GM12801 (cell line): Measurements from ENCODE around the gene MS4A10.

Source experiments
- CTCF ChIP-seq: IDR thresholded peaks from one replicate; pipeline ENCODE4 v1.5.1; 2011; ENCODE audit warnings: control low read depth; ENCODE audit not compliant: insufficient read length; ENCODE audit errors: extremely low read depth

Gene MS4A10

GRCh38 chr11:60785136-60785535 is at the start of gene MS4A10:
Gene MS4A10, plus strand, starts transcription at chr11:60785333. Its CDS starts 5,003 bp downstream, at chr11:60790336.
- no peak for TF ChIP-seq CTCF

DNA sequence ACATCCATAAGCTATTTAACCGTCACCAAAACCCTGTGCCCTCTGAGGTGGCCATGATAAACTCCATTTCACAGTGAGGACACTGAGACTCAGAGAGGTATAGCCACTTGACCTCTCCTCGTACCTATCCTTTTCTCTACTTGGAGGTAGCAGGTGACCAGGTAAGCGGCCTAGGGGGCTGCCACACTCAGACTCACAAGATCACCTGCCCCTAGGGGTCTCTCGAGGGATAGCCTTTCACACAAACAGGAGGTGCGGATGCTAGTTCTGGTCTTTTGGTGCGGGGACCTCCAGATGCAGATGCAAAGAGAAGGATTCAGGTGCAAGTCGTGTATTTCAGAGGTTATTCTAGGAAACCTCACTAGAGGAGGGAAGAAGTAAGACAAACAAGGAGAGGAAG is 46.0 kb upstream of the MS4A10 start:
- no peak for TF ChIP-seq CTCF

- no peak for TF ChIP-seq CTCF
Measured at GRCh38 chr11:60740573-60740972, 44.6 kb upstream of the MS4A10 start.

- no peak for TF ChIP-seq CTCF
Measured at GRCh38 chr11:60741421-60741820, 43.7 kb upstream of the MS4A10 start.

- no peak for TF ChIP-seq CTCF
Measured at GRCh38 chr11:60743058-60743457, 42.1 kb upstream of the MS4A10 start.

GRCh38 chr11:60744114-60744513 is 41.0 kb upstream of the MS4A10 start:
- no peak for TF ChIP-seq CTCF

GRCh38 chr11:60747359-60747873 is 37.7 kb upstream of the MS4A10 start:
- no peak for TF ChIP-seq CTCF

DNA sequence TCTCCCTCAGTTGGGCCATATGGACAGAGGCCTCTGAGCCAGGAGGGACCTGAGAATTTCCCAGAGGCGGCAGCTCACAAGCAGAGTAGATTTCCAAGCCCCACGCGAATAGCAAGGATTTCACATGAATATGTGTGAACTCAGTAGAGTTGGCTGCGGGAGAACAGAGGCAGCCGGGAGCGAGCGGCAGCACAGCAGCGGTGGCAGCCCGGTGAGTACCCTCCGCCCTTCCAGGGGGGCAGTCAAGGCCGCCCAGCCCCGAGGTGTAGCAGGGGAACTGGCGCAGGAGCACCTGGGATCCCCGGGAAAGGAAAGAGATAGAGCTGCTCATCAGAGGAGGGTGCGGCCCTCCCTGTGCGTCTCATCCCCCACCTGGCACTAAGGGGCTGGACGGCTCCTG is 36.9 kb upstream of the MS4A10 start:
- no peak for TF ChIP-seq CTCF
